ENCODE data around the gene C1orf167.

DNA sequence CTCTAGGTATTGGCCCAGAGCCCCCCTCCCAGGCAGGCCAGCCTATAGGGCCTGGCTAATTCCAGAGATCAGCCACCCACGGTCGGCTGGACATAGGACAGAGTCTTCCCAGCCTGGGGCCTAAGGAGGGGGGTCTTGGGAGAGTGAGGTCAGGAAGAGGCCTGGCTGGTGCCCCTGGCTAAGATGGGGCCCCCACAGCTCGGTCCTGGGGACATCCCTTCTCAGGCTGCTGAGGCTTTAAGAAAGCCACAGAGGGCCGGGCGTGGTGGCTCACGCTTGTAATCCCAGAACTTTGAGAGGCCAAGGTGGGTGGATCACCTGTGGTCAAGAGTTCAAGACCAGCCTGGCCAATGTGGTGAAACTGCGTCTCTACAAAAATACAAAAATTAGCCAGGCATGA, 2.5 kb downstream of the C1orf167 start:
- TF ChIP-seq GATA2 (IDR thresholded peaks at IDR 0.05; ENCODE audit: low read depth, low read length) (no peak), GATA3 (IDR thresholded peaks at IDR 0.05; ENCODE audit: low read depth, low read length) (no peak)

Measured in SH-SY5Y (cell line).